Measurements from ENCODE around the gene DPP7.

DPP7 gene

DNA sequence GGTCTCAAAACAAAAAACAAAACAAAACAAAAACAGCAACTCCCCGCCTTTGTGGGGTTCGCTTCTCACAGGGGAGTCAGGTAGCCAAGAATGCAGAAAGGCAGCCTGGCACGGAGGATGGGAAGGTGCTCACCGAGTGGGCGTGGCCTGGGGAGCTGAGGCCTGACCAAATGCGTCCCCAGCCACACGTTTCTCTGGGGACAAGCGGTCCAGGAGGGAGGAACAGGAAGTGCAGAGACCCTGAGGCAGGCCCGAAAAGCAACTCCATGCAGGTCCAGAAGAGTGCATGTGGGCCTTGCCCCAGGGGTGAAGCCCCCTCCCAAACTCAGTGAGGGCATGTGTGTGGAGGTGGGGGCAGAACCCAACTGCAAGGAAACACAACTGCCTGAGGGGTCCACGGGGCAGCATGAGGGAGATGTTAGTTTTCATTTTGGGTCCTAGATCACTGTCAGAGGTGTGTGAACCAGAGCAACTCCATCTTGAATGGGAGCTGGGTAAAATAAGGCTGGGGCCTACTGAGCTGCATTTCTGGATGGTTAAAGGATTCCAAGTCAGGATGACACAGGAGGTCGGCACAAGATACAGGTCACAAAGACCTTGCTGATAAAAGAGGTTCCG, 39.8 kb downstream of the DPP7 start:
- Histone ChIP-seq H3K27ac (ENCODE audit: low read length) (no peak overlapping the region), H3K9me3 (ENCODE audit: control insufficient read depth in 2 of 2, low read length in 2 of 2) (no peaks in the 10 kb centered on the region), H3K4me3 (ENCODE audit: low read length in 2 of 2) (no peak overlapping the region), H3K36me3 (ENCODE audit: control insufficient read depth in 2 of 2, insufficient read depth in 2 of 2, low read length in 2 of 2) (peaks cover 0 to 2% of the 10 kb centered on the region in 2 donors), H3K4me1 (ENCODE audit: control insufficient read depth, insufficient read depth, low read length) (peaks cover 30% of the 10 kb centered on the region), H3K9ac (ENCODE audit: low read length in 2 of 2) (no peak overlapping the region), H3K27me3 (ENCODE audit: control insufficient read depth in 1 of 2, insufficient read depth in 2 of 2, low read length in 2 of 2) (peaks cover 9 to 26% of the 10 kb centered on the region in 2 donors)

DNA sequence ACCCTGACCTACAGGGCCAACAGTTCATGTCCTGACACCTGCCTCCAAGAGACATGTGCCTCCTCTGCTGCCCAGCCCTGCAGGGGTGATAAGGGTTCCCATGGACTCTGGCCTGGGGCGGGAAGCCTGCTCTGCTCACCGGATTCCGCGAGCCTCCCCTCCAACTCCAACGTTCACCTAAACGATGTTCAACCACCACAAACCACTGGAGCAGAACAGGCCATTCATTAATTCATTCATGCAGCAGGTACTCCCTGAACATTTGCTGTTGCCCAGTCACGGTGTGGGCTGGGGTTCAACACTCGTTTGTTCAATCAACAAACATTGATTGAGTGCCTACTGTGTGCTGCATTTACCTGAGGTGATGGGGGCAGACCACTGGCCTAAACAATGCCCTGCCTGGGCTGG, 40.5 kb downstream of the DPP7 start:
- Histone ChIP-seq H3K27me3 (ENCODE audit: control insufficient read depth in 1 of 2, insufficient read depth in 2 of 2, low read length in 2 of 2) (peaks cover 9 to 26% of the 10 kb centered on the region in 2 donors), H3K27ac (ENCODE audit: low read length) (no peak overlapping the region), H3K4me3 (ENCODE audit: low read length in 2 of 2) (no peak overlapping the region), H3K36me3 (ENCODE audit: control insufficient read depth in 2 of 2, insufficient read depth in 2 of 2, low read length in 2 of 2) (no peaks in the 10 kb centered on the region), H3K9me3 (ENCODE audit: control insufficient read depth in 2 of 2, low read length in 2 of 2) (no peaks in the 10 kb centered on the region), H3K9ac (ENCODE audit: low read length in 2 of 2) (no peak overlapping the region), H3K4me1 (ENCODE audit: control insufficient read depth, insufficient read depth, low read length) (peaks cover 32% of the 10 kb centered on the region)

DNA sequence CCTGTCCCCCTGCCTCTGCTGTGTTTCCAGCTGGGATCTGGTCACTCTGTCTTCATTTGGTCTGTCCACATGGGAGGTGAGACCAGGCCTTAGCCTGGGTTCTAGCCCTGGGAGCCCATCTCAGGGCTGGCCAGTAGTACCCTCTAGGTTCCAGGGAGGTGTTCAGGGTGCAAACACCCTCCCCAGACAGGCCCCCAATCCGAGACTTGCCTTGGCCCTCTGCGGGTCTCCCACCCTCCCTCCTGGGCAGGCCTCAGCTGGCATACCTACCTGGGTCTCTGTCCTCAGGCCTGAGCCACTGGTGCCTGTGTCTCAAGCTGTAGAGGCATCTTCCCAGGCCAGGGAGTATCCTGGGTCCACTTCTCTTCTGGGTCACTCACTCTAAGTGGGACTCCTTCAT, 43.3 kb downstream of the DPP7 start:
- Histone ChIP-seq H3K9ac (ENCODE audit: low read length in 2 of 2) (no peak overlapping the region), H3K36me3 (ENCODE audit: control insufficient read depth in 2 of 2, insufficient read depth in 2 of 2, low read length in 2 of 2) (no peaks in the 10 kb centered on the region), H3K4me1 (ENCODE audit: control insufficient read depth, insufficient read depth, low read length) (peaks cover 13% of the 10 kb centered on the region), H3K27ac (ENCODE audit: low read length) (no peak overlapping the region), H3K4me3 (ENCODE audit: low read length in 2 of 2) (peak overlapping the region in 1 of 2 donors; percentile 64), H3K9me3 (ENCODE audit: control insufficient read depth in 2 of 2, low read length in 2 of 2) (no peaks in the 10 kb centered on the region), H3K27me3 (ENCODE audit: control insufficient read depth in 1 of 2, insufficient read depth in 2 of 2, low read length in 2 of 2) (peaks cover 17 to 20% of the 10 kb centered on the region in 2 donors)

DNA sequence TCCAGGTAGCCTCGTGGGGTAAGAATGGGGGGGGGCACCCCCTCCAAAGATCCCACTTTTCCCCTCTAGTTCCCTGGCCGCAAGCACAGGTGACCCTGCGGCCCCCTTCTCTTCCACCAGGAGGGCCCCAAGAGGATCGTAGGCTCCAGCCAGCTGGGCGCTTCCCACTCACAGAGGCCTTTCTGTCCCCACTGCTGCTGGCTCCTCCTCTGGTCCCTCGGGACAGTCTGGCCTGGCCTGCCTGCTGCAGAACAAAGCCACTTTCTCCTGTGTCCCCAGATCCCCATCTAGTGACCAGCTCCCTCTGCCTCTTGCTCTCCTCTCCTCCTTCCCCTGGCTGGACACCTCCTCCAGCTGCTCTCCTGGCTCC, 43.6 kb downstream of the DPP7 start:
- Histone ChIP-seq H3K4me1 (ENCODE audit: control insufficient read depth, insufficient read depth, low read length) (peaks cover 13% of the 10 kb centered on the region), H3K36me3 (ENCODE audit: control insufficient read depth in 2 of 2, insufficient read depth in 2 of 2, low read length in 2 of 2) (no peaks in the 10 kb centered on the region), H3K27me3 (ENCODE audit: control insufficient read depth in 1 of 2, insufficient read depth in 2 of 2, low read length in 2 of 2) (peaks cover 17 to 23% of the 10 kb centered on the region in 2 donors), H3K4me3 (ENCODE audit: low read length in 2 of 2) (peak overlapping the region in 1 of 2 donors; percentile 64), H3K9me3 (ENCODE audit: control insufficient read depth in 2 of 2, low read length in 2 of 2) (no peaks in the 10 kb centered on the region), H3K9ac (ENCODE audit: low read length in 2 of 2) (no peak overlapping the region), H3K27ac (ENCODE audit: low read length) (no peak overlapping the region)

DNA sequence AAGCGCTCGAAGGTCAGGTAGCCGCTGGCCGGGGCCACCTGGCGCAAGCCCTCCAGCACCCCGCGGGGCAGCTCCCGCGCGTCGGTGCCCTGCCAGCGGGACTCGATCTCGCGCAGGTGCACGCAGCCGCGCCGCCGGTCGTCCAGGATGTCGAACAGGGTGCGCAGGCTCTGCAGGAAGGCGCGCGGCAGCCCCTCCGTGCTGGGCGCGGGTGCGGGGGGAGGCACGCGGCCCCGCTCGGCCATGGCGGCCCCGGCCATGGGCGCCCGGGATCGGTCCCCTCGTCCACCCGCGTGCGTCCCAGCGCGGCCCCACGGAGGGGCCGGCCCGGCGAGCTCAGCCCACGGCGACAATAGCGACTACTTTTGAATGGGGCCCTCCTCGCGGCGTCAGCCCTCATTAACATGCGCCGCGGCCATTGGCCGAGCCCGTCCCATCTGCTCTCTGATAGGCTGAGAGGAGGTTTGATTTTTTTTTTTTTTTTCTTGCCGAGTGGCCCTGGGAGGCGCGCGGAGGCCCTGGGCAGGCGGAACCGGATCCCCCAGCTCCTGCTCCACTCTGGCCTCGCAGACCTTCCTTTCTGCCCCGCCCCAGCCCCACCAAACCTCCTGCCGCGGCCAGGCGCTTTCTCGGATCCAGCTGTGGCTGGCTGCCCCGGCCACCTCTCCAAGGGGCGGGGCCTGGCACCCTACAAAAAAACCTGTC, 44.2 kb downstream of the DPP7 start, which contains the start of gene SAPCD2:
TSS of gene SAPCD2 (minus strand) at position 357 of the 705 bp plus-strand sequence. CDS start at position 260, 97 bp downstream.
- H3K27ac ChIP-seq (ENCODE audit: low read length), result no peak within 1 kb of the TSS

DNA sequence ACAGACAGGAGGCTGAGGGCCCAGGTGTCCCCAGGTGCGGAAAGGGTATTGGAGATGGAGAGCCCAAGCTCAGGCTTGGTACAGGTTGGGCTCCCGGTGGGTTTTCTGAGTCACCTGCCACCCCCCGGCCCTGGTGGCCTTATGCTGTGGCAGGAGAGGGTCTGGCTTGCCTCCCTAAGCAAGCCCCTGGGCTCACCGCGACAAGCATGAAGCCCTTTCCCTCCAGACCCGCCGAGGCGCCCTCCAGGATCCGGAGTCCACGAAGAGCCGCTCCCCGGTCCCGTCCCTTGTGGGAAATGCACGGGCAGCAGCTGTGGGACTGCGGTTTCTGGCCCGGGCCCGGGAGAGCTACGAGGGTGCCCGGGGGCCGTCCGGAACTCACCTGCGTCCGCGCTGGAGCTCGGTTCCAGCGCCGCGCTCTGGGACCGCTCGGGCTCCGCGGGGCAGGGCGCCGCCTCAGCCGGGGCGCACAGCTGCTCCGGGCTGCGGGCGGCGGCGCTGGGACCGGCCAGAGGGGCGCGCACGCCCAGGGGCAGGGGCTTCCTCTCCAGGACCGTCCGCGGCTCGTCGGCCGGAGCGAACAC, 44.9 kb downstream of the DPP7 start:
- Histone ChIP-seq H3K27me3 (ENCODE audit: control insufficient read depth in 1 of 2, insufficient read depth in 2 of 2, low read length in 2 of 2) (peaks cover 17 to 25% of the 10 kb centered on the region in 2 donors), H3K4me3 (ENCODE audit: low read length in 2 of 2) (no peak overlapping the region), H3K9ac (ENCODE audit: low read length in 2 of 2) (no peak overlapping the region), H3K9me3 (ENCODE audit: control insufficient read depth in 2 of 2, low read length in 2 of 2) (no peaks in the 10 kb centered on the region), H3K4me1 (ENCODE audit: control insufficient read depth, insufficient read depth, low read length) (peaks cover 13% of the 10 kb centered on the region), H3K27ac (ENCODE audit: low read length) (no peak overlapping the region), H3K36me3 (ENCODE audit: control insufficient read depth in 2 of 2, insufficient read depth in 2 of 2, low read length in 2 of 2) (no peaks in the 10 kb centered on the region)

More for the DNA sequence above, 44.2 kb downstream of the DPP7 start, which contains the start of gene SAPCD2:
- Histone ChIP-seq H3K27me3 (ENCODE audit: control insufficient read depth in 1 of 2, insufficient read depth in 2 of 2, low read length in 2 of 2) (peaks cover 17 to 25% of the 10 kb centered on the region in 2 donors), H3K9me3 (ENCODE audit: control insufficient read depth in 2 of 2, low read length in 2 of 2) (no peaks in the 10 kb centered on the region), H3K4me3 (ENCODE audit: low read length in 2 of 2) (peak within 1 kb of the TSS in 1 of 2 donors; percentile 64), H3K36me3 (ENCODE audit: control insufficient read depth in 2 of 2, insufficient read depth in 2 of 2, low read length in 2 of 2) (no peaks in the 10 kb centered on the region), H3K4me1 (ENCODE audit: control insufficient read depth, insufficient read depth, low read length) (peaks cover 13% of the 10 kb centered on the region), H3K9ac (ENCODE audit: low read length in 2 of 2) (no peak within 1 kb of the TSS)

DNA sequence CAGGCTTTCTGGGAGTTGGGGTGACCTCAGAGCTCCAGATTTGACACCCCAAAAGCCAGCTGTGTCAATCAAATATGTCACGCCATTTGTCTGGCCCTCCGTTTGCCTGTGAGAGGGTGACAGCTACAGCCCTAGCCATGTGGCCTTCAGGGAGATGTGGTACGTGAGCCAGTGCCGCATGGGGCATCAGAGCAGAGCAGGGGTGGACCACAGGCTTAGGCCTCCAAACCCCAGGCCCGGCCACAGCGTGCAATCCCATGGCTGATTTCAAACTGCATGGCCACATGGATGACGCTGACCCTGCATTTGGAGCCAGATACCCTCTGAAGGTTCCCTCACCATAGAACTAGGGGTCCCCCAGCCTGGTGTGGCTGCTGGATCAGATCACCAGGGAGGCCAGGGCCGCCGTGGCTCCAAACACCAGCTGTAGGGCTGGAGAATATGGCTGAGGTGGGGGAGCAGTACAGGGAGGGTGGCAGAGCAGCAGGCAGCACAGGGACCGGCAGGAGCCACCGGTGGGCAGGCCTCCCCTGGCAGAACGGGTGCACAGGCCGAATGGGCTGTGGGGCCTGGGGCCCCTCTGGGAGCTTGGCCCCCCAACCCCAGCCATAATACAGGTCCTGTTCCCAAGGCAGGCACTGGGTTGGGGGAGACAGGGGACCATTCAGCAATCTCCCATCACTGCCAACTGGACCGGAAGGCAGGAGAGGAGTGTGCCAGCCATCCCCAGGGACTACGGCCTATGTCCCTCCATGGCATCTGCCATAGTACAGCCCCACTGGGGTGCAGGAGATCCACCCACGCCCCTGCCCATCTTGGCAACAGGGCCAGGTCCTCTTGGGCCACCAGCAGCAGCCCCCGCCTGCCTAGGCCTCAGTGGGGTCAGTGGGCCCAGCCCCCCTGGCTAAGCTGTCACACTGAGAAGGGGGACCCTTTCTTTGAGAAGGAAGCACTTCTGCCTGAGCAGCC, 45.7 kb downstream of the DPP7 start:
- no peak overlapping the region for H3K27ac ChIP-seq (ENCODE audit: low read length)
- no peak overlapping the region for H3K4me3 ChIP-seq (ENCODE audit: low read length in 2 of 2)
- H3K9me3 ChIP-seq (ENCODE audit: control insufficient read depth in 2 of 2, low read length in 2 of 2), result no peaks in the 10 kb centered on the region
- no peaks in the 10 kb centered on the region for H3K36me3 ChIP-seq (ENCODE audit: control insufficient read depth in 2 of 2, insufficient read depth in 2 of 2, low read length in 2 of 2)
- H3K9ac ChIP-seq (ENCODE audit: low read length in 2 of 2), result no peak overlapping the region
- peaks cover 16% of the 10 kb centered on the region for H3K4me1 ChIP-seq (ENCODE audit: control insufficient read depth, insufficient read depth, low read length)
- H3K27me3 ChIP-seq (ENCODE audit: control insufficient read depth in 1 of 2, insufficient read depth in 2 of 2, low read length in 2 of 2), result peaks cover 17 to 28% of the 10 kb centered on the region in 2 donors

DNA sequence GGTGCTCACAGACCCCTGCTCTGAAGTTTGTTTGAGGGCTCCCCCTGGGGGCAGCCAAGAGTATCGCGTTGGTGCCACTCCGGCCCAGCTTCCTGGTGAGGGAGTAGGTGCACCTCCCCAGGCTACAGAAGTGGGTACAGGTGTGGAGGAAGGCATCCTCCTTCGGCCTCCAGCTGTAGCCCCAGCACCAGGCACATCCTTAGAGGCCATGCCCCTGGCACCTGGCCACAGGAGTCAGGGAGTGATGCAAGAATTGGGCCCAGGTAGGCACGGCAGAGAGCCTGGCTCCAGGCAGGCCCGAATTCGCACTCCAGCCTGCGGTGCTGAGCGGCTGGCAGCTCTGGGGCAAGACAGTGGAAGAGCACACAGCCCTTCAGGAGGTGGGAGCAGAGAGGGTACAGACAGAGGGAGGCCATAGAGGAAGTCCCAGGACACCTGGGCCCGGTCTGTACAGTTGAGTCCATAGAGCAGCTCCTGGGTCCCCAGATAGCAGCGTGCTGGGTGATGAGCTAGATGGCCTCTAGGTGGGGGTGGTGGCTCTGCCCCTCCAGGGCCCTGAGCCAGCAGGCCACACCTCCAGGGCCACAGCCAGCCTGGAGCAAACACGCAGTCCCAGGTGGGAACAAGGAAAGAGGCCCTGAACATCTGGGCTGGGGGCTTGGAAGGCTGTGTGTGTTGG, 46.5 kb downstream of the DPP7 start:
- H3K4me3 ChIP-seq (ENCODE audit: low read length in 2 of 2), result no peak overlapping the region
- no peak overlapping the region for H3K27ac ChIP-seq (ENCODE audit: low read length)
- H3K4me1 ChIP-seq (ENCODE audit: control insufficient read depth, insufficient read depth, low read length), result peaks cover 17% of the 10 kb centered on the region
- no peak overlapping the region for H3K9ac ChIP-seq (ENCODE audit: low read length in 2 of 2)
- peaks cover 17 to 30% of the 10 kb centered on the region in 2 donors for H3K27me3 ChIP-seq (ENCODE audit: control insufficient read depth in 1 of 2, insufficient read depth in 2 of 2, low read length in 2 of 2)
- H3K36me3 ChIP-seq (ENCODE audit: control insufficient read depth in 2 of 2, insufficient read depth in 2 of 2, low read length in 2 of 2), result no peaks in the 10 kb centered on the region
- no peaks in the 10 kb centered on the region for H3K9me3 ChIP-seq (ENCODE audit: control insufficient read depth in 2 of 2, low read length in 2 of 2)

DNA sequence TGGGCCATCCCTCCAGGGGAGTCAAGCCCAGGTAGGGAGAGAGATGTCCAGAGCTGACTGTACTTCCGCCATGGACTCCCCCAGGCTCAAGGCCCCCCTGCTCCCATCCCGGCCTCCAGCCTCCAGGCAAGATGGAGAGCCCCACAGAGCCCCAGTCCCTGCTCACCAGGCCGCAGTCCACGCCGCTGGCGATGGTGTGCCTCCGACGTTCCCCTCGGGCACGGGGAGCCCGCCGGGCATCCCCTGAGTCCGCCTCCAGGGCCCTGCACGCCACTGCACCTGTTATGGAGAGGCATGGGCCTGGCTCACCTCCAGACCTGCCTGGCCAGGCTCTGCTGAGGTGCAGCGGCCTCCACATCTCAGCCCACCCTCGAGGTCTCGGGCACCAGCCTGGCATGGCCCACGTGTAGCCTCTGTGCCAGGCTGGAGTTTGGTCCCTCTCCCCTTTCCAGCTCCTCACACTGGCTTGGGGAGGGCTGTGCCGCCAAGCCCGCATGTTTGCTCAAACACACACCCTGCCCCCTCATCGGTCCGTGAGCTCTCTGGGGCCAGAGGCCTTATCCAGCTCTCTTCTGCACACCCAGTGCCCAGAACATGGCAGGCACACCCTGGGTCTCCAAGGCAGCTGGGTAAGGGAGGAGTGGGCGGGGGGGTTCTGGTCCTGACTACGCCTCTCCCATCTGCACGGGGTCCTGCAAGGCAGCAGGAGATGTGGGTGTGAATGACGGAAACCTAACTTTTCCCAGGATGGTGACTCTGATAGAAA, 48.3 kb downstream of the DPP7 start:
- H3K36me3 ChIP-seq (ENCODE audit: control insufficient read depth in 2 of 2, insufficient read depth in 2 of 2, low read length in 2 of 2), result no peaks in the 10 kb centered on the region

More for the DNA sequence above, 48.3 kb downstream of the DPP7 start:
- Histone ChIP-seq H3K4me3 (ENCODE audit: low read length in 2 of 2) (no peak overlapping the region), H3K9ac (ENCODE audit: low read length in 2 of 2) (no peak overlapping the region), H3K27ac (ENCODE audit: low read length) (no peak overlapping the region), H3K9me3 (ENCODE audit: control insufficient read depth in 2 of 2, low read length in 2 of 2) (no peaks in the 10 kb centered on the region), H3K27me3 (ENCODE audit: control insufficient read depth in 1 of 2, insufficient read depth in 2 of 2, low read length in 2 of 2) (peaks cover 17 to 30% of the 10 kb centered on the region in 2 donors), H3K4me1 (ENCODE audit: control insufficient read depth, insufficient read depth, low read length) (peaks cover 16% of the 10 kb centered on the region)
